Mesothelial cell of epicardium (in vitro differentiated cells): Measurements from ENCODE around the gene MRGPRX4. TPM values are rescaled to one million over a fixed set of nuclear protein-coding genes. Genes with fewer than 3 reads are reported as not detected.

Experiments used
- DNase-seq, 2 experiments: peaks; one replicate each; pipeline ENCODE4 v3.0.0; 2021; ENCODE audit warnings: low spot score in 2 of 2; ENCODE audit not compliant: unreplicated experiment in 2 of 2
- H3K27ac Mint-ChIP-seq: 2 replicates; pipeline ENCODE4 v1.8.0; 2021; ENCODE audit warnings: mixed read lengths
- H3K27me3 Mint-ChIP-seq: 2 replicates; pipeline ENCODE4 v1.8.0; 2021; ENCODE audit warnings: low read depth, mixed read lengths
- H3K36me3 Mint-ChIP-seq: 2 replicates; pipeline ENCODE4 v1.8.0; 2021; ENCODE audit warnings: mixed read lengths
- H3K4me1 Mint-ChIP-seq: 2 replicates; pipeline ENCODE4 v1.8.0; 2021; ENCODE audit warnings: mixed read lengths
- H3K4me3 Mint-ChIP-seq: 2 replicates; pipeline ENCODE4 v1.8.0; 2021; ENCODE audit warnings: mild to moderate bottlenecking, moderate library complexity, mixed read lengths
- H3K9me3 Mint-ChIP-seq: 2 replicates; pipeline ENCODE4 v1.8.0; 2021; ENCODE audit warnings: mixed read lengths
- total RNA-seq: library from RNA; stranded (reverse); gene quantifications from 3 replicates; pipeline ENCODE4 v1.2.1, GENCODE V29; 2021
- TF ChIP-seq, protein P1 (sequence below): fragments of 200-600 bp; sonication (generic); IDR thresholded peaks from one replicate; pipeline ENCODE4 v1.5.0; 2021; ENCODE audit warnings: antibody characterized with exemption; ENCODE audit not compliant: unreplicated experiment

Gene MRGPRX4
- total RNA-seq, 1 donor from 2014 or later = not detected

DNA sequence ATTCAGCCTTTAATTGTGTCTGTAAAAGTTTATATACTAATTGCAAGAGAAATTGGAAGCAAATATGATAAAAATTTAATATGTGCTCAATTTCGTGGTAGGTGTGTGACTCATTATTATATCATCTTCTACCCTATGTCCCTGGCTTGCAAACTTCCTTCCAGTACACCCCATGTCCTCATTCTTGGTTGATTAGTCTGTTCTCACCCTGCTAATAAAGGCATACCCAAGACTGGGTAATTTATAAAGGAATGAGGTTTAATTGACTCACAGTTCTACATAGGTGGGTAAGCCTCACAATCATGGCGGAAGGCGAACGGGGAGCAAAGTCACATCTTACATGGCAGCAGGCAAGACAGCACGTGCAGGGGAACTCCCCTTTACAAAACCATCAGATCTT is 28.4 kb upstream of the MRGPRX4 start:
- no peaks in the 10 kb centered on the region for H3K36me3 Mint-ChIP-seq
- H3K9me3 Mint-ChIP-seq = no peaks in the 10 kb centered on the region
- no peak overlapping the region for H3K27ac Mint-ChIP-seq
- no peak overlapping the region for H3K4me3 Mint-ChIP-seq
- peaks cover 59% of the 10 kb centered on the region for H3K27me3 Mint-ChIP-seq
- H3K4me1 Mint-ChIP-seq = no peaks in the 10 kb centered on the region
- DNase-seq = no peak
- TF ChIP-seq, protein P1, sequence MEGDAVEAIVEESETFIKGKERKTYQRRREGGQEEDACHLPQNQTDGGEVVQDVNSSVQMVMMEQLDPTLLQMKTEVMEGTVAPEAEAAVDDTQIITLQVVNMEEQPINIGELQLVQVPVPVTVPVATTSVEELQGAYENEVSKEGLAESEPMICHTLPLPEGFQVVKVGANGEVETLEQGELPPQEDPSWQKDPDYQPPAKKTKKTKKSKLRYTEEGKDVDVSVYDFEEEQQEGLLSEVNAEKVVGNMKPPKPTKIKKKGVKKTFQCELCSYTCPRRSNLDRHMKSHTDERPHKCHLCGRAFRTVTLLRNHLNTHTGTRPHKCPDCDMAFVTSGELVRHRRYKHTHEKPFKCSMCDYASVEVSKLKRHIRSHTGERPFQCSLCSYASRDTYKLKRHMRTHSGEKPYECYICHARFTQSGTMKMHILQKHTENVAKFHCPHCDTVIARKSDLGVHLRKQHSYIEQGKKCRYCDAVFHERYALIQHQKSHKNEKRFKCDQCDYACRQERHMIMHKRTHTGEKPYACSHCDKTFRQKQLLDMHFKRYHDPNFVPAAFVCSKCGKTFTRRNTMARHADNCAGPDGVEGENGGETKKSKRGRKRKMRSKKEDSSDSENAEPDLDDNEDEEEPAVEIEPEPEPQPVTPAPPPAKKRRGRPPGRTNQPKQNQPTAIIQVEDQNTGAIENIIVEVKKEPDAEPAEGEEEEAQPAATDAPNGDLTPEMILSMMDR = no peak

DNA sequence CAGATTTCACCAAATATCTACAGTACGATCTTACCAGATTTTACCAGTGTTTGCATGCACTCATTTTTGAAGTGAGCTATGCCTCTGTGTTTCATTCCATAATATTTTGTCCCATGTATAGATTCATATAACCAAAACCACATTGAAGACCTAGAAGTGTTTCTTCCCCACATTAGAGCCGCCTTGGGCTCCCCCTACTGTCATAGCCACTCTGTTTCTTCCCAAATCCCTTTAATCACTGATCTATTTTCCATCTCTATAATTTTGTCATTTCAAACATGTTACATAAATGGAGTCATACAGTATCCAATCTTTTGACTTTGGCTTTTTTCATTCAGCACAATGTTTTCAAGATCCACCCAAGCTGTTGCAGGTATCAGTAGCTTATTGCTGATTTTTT is 27.6 kb upstream of the MRGPRX4 start:
- Mint-ChIP-seq H3K9me3 (no peaks in the 10 kb centered on the region), H3K27me3 (peaks cover 58% of the 10 kb centered on the region), H3K4me1 (no peaks in the 10 kb centered on the region), H3K4me3 (no peak overlapping the region), H3K36me3 (no peaks in the 10 kb centered on the region), H3K27ac (no peak overlapping the region)
- DNase-seq = no peak
- TF ChIP-seq, protein P1 = no peak

DNA sequence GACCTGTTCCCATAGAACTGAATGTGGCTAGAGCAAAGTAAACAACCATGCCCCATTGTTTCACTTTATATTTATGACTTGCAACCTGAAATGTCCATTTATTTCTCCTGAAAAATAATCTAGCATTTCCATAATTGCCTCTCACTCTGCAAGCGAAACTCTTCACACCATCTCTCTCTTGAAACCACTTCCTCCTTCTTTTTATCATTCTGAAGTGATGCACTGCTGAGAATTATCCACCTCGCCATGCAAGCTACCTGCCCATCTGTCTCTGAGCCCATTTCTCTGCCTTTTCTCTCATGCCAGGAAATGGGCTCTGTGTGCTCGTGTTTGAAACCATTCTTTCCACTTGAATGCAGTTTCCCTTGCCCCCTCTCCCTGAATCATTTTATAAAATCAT is 26.8 kb upstream of the MRGPRX4 start:
- Mint-ChIP-seq H3K36me3 (no peaks in the 10 kb centered on the region), H3K4me1 (no peaks in the 10 kb centered on the region), H3K4me3 (no peak overlapping the region), H3K9me3 (no peaks in the 10 kb centered on the region), H3K27ac (no peak overlapping the region), H3K27me3 (peaks cover 62% of the 10 kb centered on the region)
- no peak for DNase-seq
- TF ChIP-seq, protein P1 = no peak

DNA sequence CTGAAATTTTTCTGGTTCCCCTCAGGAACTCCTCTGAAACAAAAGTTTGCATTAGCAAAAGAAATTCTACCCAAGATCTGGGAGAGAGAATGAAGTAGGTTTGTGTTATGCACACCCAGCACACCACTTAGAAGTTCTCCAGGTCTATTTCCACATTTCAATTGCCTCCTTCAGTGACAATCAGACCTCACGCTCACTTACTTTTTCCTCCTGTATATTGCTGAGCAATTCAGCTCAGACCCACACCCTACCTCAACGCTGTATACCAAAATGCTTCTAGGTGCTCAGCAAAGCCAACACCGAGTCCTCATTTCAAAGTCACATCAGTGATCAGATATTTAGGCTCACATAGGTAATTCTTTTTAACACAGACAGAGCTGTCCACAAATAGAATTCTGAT is 21.1 kb upstream of the MRGPRX4 start:
- Mint-ChIP-seq H3K9me3 (peaks cover 3% of the 10 kb centered on the region), H3K27me3 (peaks cover 58% of the 10 kb centered on the region), H3K27ac (no peak overlapping the region), H3K4me1 (no peaks in the 10 kb centered on the region), H3K4me3 (no peak overlapping the region), H3K36me3 (no peaks in the 10 kb centered on the region)
- DNase-seq = no peak
- TF ChIP-seq, protein P1 = no peak

DNA sequence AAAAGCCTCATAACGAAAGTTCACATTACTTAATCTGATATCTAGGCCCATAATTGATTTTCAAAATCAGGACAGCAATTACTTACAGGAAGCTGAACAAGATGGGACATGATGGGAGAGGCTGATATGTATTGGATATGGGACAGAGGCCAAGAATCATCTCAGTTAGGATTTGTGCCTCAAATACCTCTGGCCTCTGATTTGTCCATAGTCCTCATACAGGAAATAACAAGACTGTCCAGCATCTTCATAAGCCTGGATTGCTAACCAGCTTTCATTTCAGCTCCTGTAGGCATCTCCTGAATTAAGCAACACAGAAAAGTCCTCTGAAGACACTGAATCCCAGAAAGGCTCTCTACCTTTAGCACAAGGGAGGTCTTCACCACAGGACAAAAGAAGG is 4.3 kb upstream of the MRGPRX4 start:
- Mint-ChIP-seq H3K27me3 (peaks cover 61% of the 10 kb centered on the region), H3K36me3 (no peaks in the 10 kb centered on the region), H3K4me1 (no peaks in the 10 kb centered on the region), H3K4me3 (no peak overlapping the region), H3K9me3 (peaks cover 8% of the 10 kb centered on the region), H3K27ac (no peak overlapping the region)
- TF ChIP-seq, protein P1 = no peak
- no peak for DNase-seq

DNA sequence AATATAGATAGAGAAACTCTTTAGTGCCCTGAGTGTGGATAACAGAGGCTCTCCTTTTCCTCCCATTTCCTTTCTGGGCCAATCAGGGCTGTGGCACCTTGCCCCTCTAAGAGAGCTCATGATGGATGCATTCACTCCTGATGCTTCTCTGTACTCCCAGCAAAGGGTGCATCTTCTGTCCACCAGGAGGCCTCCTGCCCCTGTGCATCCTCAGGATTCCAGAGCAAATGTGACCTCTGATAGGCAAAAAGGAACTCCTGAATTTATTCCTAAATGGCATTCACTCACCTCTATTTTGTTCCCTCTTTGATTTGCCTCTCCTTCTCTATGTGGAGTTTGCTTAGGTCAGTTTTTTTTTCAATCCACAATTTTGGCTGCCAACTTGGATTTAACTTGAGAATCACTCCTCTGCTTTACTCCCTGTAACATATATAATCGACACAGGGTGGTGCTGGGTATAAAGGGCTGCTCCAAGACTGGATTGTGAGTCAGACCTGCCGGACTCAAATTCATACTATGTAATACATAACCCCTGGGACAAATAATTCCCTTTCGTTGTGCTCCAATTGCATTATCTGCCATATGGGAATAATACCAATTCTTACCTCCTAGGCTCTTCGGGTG is 1.1 kb upstream of the MRGPRX4 start:
- H3K27ac Mint-ChIP-seq = no peak overlapping the region
- TF ChIP-seq, protein P1 = peak; percentile 16
- H3K4me3 Mint-ChIP-seq = no peak overlapping the region
- no peaks in the 10 kb centered on the region for H3K4me1 Mint-ChIP-seq
- no peaks in the 10 kb centered on the region for H3K36me3 Mint-ChIP-seq
- DNase-seq = no peak
- peaks cover 8% of the 10 kb centered on the region for H3K9me3 Mint-ChIP-seq
- H3K27me3 Mint-ChIP-seq = peaks cover 72% of the 10 kb centered on the region
